Mucosa of stomach (tissue), 1 donor: ENCODE results near the gene TOM1L2.
"Not testable (repeated sequence)": the region's sequence is repeated elsewhere in the genome, so short reads cannot be mapped to it uniquely, and the experiment has no call there.

Source experiments
- H3K27me3 ChIP-seq: one replicate; pipeline ENCODE4 v1.7.0; 2013; ENCODE audit warnings: mild to moderate bottlenecking, low read length; ENCODE audit not compliant: control insufficient read depth, insufficient read depth
- H3K36me3 ChIP-seq: one replicate; pipeline ENCODE4 v1.7.0; 2013; ENCODE audit warnings: low read length; ENCODE audit not compliant: control insufficient read depth, insufficient read depth
- H3K4me1 ChIP-seq: one replicate; pipeline ENCODE4 v1.7.0; 2013; ENCODE audit warnings: mild to moderate bottlenecking, low read length; ENCODE audit not compliant: control insufficient read depth, insufficient read depth
- H3K4me3 ChIP-seq: one replicate; pipeline ENCODE4 v1.7.0; 2013; ENCODE audit warnings: low read length
- H3K9ac ChIP-seq: one replicate; pipeline ENCODE4 v1.7.0; 2013; ENCODE audit warnings: mild to moderate bottlenecking, low read length, moderate library complexity
- H3K9me3 ChIP-seq: one replicate; pipeline ENCODE4 v1.7.0; 2013; ENCODE audit warnings: mild to moderate bottlenecking, low read length, moderate library complexity; ENCODE audit not compliant: control insufficient read depth
- donor health status: Pancreatic carcinoma.

Gene TOM1L2

DNA sequence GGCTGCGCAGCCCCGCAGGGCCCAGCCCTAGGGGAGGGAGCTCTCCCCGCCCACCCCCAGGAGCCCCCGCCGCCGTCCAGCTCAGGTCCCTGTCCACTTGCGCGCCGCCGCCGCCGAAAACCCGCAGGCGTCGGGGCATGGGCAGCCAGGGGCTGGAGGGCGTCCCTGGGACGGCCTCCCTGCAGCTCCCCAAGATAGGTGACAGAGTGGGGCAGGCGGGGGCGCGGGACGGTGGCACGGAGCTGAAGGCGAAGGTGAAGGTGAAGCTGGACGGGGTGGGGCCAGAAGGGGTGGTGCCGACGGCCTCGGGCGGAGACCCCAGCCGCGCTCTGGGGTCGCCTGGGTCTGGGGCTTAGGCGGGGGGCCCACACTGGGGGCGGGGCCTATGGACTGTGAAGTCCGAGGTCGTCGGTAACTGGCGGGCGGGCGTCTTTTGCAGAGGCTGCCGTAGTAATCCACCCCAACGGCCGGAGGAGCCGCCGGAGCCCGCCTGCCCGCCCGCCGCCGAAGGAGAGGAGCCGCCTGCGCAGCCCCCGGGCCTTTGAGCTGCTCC, 162.6 kb downstream of the TOM1L2 start:
- Histone ChIP-seq H3K4me3 (no peak overlapping the region), H3K4me1 (peaks cover 19% of the 10 kb centered on the region), H3K27me3 (no peaks in the 10 kb centered on the region), H3K9me3 (no peaks in the 10 kb centered on the region), H3K9ac (no peak overlapping the region), H3K36me3 (peaks cover 9% of the 10 kb centered on the region)

DNA sequence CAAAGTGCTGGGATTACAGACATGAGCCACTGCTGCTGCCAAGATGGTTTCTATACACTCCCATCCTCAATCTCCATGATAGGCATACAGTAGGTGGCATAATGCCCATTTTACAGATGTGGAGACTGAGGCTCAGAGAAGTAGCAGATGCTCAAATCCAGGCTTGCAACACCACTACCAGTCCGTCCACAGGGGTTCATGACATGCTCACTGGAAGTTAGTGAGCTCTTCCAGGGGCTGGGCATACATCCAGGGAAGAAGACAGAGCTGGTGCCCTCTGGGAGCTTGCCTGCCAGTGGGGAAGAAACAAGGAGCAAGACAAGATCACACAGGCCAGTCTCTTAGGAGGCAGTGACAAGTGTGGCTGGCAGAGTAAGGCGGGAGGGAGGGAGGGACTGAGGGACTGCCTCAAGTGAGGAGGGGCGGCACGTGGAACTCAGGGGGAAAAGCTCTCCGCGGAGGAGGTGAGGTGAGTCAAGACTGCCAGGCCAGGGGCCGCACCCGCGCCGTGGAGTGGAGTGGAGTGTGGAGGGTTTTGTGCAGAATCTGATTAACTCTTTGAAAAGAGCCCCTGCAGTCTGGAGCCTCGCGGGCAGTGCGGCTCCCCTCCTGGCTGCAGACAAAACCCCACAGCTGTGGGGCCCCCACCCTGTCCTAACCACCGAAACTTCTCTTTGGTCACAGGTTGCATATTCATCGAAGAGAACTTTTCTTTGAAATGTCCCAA, 163.3 kb downstream of the TOM1L2 start:
- Histone ChIP-seq H3K9ac (no peak overlapping the region), H3K4me1 (peaks cover 19% of the 10 kb centered on the region), H3K27me3 (no peaks in the 10 kb centered on the region), H3K9me3 (no peaks in the 10 kb centered on the region), H3K36me3 (peaks cover 14% of the 10 kb centered on the region), H3K4me3 (no peak overlapping the region)

DNA sequence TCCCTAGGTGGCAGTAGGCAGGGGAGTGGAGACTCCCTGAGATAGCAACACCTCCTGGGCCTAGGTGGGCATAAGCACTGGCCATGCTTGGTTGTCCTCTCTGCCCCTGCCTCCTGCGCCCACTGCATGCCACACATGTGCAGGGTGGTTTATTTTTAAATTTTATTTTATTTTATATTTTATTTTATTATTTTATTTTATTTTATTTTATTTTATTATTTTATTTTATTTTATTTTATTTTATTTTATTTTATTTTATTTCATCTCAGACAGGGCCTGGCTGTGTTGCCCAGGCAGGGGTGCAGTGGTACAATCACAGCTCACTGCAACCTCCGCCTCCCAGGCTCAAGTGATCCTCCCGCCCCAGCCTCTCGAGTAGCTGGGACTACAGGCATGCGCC, 164.0 kb downstream of the TOM1L2 start:
- not testable (repeated sequence) for H3K9me3 ChIP-seq, H3K4me3 ChIP-seq, H3K27me3 ChIP-seq, H3K9ac ChIP-seq
- Histone ChIP-seq H3K36me3 (peaks cover 14% of the 10 kb centered on the region), H3K4me1 (peaks cover 19% of the 10 kb centered on the region)

DNA sequence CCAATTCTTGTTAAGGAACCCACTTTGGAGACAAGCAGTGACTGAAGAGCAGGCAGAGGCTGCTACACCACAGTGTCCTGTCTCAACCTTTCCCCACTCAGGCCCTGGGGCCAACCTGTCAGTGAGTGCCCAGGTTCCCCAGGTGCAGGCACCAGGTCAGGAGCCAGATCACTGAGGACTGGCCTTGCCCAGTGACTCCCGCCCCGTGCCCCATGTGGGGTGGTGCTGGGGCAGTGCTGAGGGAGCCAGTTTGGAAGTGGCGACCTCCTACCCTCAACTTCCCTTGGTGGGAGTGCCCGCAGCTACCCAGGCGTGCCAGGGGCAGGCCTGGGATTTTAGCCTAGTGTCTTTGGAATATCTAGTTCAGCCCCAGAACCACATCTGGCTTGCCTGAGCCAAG, 164.8 kb downstream of the TOM1L2 start:
- Histone ChIP-seq H3K4me1 (peaks cover 14% of the 10 kb centered on the region), H3K9me3 (no peaks in the 10 kb centered on the region), H3K36me3 (peaks cover 14% of the 10 kb centered on the region), H3K9ac (no peak overlapping the region), H3K4me3 (no peak overlapping the region), H3K27me3 (no peaks in the 10 kb centered on the region)

DNA sequence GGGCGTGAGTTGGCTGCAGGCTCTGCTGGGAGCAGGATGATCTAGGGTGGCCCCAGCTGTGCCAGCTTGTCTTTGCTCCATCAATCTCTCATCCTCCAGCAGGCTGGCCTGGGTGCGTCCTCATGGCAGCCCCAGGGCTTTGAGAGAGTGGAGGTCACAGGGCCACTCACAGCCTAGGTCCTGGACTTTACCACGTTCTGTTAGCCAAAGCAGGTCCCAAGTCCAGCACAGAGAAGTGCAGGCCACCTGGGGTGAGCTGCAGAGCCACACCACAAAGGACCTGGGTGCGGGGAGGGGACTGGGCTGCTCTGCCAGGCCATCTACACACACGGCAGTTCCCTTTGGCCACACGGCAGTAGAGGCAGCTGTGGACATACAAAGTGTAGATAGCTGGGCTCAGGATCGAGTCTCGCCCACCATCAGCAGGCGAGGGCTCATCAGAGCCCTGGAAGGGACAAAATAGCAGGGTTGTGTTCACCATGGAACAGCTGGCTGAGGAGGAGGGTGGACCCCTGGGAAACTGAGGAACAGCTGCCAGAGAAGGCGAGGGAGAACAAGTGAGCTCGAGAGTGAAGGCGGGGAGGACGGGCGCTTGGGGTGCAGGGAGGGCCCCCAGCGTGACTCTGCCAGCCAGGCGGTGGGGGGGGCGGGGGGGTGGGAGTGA, 165.5 kb downstream of the TOM1L2 start:
- H3K9ac ChIP-seq, result no peak overlapping the region
- H3K4me1 ChIP-seq, result peaks cover 7% of the 10 kb centered on the region
- H3K36me3 ChIP-seq, result peaks cover 14% of the 10 kb centered on the region
- H3K4me3 ChIP-seq, result no peak overlapping the region
- H3K9me3 ChIP-seq, result no peaks in the 10 kb centered on the region
- no peaks in the 10 kb centered on the region for H3K27me3 ChIP-seq

DNA sequence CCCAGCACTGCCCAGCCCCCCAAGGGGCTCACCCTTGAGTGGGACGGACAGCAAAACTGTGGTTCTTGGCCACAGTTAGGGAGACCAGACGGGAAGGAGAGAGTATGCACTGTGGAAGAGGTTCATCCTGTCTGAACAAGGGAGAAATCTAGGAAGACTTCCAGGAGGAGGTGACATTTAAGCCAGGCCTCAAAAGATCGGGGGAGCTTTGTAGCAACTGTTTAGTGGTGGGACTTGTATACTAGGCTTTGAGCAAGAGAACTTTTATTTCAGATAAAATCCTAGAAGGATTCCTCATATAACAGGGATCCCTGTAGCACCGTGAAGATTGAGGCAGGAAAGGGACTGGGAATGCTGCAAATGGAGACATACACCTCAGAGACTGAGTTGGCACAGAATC, 166.2 kb downstream of the TOM1L2 start:
- no peaks in the 10 kb centered on the region for H3K27me3 ChIP-seq
- no peak overlapping the region for H3K4me3 ChIP-seq
- H3K9me3 ChIP-seq, result no peaks in the 10 kb centered on the region
- H3K4me1 ChIP-seq, result peaks cover 4% of the 10 kb centered on the region
- H3K36me3 ChIP-seq, result peaks cover 14% of the 10 kb centered on the region
- no peak overlapping the region for H3K9ac ChIP-seq

DNA sequence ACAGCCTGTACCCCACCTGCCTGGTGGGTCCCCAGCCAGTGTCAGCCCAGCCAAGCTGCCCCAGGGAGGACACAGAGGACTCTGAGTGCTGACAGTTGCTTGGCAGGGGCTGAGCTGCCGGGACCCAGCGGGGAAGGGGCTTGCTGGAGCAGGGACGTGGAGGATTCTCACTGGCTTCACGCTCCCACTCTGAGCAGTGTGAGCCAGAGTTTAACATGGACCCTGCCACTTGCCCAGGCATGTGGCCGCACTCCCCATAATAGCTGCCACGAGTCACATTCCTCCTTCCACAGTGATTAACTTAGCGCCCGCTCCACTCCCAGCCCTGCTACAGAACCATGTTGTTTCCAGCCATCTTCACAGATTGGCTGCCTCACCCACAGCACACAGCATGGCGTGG, 166.6 kb downstream of the TOM1L2 start:
- H3K4me1 ChIP-seq, result peaks cover 4% of the 10 kb centered on the region
- no peaks in the 10 kb centered on the region for H3K9me3 ChIP-seq
- peaks cover 14% of the 10 kb centered on the region for H3K36me3 ChIP-seq
- no peak overlapping the region for H3K9ac ChIP-seq
- H3K27me3 ChIP-seq, result no peaks in the 10 kb centered on the region
- H3K4me3 ChIP-seq, result no peak overlapping the region

DNA sequence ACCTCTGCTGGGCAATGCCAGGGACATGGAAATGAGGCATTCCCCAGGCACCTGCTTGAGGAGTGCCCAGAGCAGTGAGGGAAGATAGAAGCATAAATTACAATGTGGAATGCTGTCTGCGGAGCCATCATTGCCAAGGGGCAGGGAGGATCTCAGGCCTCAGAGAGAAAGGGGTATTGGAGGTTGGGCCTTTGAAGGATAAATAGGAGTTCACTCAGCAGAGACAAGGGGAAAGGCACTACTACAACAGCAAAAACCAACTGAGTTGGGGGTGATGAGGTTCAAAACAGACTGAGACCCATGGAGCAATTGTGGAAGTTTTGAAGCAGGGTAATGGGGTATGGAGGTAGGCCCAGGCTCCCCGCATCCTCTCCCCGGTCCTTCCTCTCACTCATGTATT, 168.2 kb downstream of the TOM1L2 start:
- no peaks in the 10 kb centered on the region for H3K9me3 ChIP-seq
- peaks cover 4% of the 10 kb centered on the region for H3K4me1 ChIP-seq
- no peak overlapping the region for H3K9ac ChIP-seq
- no peak overlapping the region for H3K4me3 ChIP-seq
- peaks cover 14% of the 10 kb centered on the region for H3K36me3 ChIP-seq
- no peaks in the 10 kb centered on the region for H3K27me3 ChIP-seq

DNA sequence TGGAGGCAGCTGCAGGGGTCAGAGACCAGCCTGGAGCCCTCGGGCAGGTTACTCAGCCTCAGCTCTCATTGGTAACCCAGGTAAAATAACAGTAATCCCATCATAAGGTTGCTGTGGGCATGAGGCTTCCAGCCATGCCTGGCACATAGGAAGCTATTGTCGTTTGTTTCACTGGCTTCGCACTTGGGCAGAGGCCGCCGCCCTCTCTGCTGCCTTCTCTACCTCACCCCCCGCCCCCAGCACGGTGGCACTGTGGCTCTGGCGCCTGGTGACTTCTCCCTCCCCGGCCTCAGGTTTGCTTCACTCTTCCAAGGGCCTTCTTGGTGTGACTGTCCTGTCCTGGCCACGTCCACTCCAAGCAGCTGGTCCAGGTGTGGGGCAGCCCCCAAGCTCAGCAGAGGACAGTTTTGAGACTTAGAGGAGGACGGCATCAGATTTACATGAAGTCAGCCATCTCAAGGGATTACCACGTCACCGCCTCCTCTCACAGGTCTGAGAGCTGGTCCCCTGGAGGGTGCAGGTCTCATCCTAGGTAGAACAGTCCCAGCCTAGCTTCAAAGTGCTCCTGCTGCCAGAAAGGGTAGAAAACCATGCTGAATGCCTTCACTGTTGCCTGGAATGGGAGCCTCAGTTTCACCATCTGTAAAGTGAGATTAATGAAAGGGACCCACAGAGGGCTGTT, 170.3 kb downstream of the TOM1L2 start:
- Histone ChIP-seq H3K9me3 (no peaks in the 10 kb centered on the region), H3K27me3 (no peaks in the 10 kb centered on the region), H3K4me1 (no peaks in the 10 kb centered on the region), H3K4me3 (no peak overlapping the region), H3K9ac (no peak overlapping the region), H3K36me3 (peaks cover 14% of the 10 kb centered on the region)

DNA sequence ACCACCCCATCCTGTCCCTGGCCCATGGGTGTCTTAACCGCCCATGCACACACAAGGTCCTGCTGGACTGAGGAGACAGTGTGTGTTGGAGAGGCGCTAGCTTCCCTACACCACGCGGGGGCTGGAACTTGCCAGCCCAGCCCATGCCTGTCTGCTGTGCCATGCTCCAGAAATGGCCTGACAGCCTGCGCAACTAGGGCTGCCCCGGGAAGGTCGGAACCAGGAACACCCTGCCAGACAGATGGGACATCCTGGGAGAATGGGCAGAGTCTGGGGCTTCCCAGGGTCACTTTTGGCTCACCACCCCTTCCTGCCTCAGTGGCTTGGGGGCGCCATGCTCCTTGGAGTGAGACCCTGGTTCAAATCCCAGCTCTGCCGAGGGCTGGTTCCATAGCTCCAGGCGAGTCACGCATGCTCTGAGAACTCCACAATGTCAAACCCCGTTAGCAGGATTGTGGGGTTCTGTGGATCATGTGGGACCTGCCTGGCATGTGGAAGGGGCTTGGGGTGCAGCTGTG, 171.6 kb downstream of the TOM1L2 start:
- Histone ChIP-seq H3K4me1 (no peaks in the 10 kb centered on the region), H3K9ac (no peak overlapping the region), H3K36me3 (peaks cover 13% of the 10 kb centered on the region), H3K4me3 (no peak overlapping the region), H3K9me3 (no peaks in the 10 kb centered on the region), H3K27me3 (no peaks in the 10 kb centered on the region)

DNA sequence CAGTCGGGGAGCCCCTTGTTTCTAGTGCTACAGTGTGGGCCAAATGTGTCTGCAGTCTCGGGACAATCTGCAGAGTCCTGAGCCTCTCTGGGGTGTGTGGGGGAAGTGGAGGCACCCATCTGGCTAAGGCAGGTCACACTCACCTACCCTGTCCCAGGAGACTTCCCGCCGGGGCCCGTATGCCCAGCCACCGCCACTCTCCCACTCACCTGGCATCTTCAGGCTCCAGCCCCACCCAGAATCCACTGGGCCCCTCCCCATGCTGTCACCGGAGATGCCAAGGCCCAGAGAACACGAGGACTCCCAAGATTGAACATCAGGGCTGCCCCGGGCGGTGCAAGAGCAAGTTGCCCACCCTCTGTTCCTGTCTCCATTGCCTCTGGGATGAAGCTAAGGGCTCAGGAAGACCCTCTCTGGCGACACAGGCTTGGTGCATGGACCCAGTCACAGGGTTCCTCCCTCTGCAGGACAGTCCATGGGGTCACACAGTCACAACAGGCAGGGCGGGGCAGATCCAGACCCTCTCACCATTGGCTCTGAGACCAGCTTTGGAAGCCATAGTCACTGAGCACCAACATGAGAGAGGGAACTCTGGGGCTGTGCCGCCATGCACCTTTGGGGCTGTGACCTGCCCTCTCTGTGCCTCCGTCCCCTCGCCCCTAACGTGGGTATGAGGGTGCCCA, 173.5 kb downstream of the TOM1L2 start:
- H3K4me3 ChIP-seq, result no peak overlapping the region
- H3K4me1 ChIP-seq, result no peaks in the 10 kb centered on the region
- H3K9me3 ChIP-seq, result no peaks in the 10 kb centered on the region
- no peak overlapping the region for H3K9ac ChIP-seq
- H3K36me3 ChIP-seq, result peaks cover 5% of the 10 kb centered on the region
- H3K27me3 ChIP-seq, result no peaks in the 10 kb centered on the region
